Measurements from ENCODE around the gene MAS1L.

MAS1L gene

DNA sequence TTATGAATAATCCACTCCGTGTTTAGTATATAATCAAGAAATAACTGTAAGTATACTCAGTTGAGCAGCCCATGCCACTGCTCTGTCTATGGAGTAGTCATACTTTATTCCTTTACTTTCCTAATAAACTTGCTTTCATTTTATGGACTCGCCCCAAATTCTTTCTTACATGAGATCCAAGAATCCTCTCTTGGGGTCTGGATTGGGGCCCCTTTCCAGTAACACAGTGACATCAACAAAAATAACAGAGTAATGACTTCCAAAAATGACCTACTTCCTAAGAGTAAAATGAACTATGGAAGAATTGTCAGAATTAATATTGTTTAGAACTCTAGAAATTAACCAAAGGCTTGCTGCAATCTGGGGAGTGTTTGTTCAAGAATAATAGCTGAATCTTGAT lies 22.0 kb downstream of the MAS1L start:
- Histone ChIP-seq H3F3A (ENCODE audit: control insufficient read depth, insufficient read depth) (no peaks in the 10 kb centered on the region), H3K4me1 (ENCODE audit: control insufficient read depth, low read length) (no peaks in the 10 kb centered on the region), H3K36me3 (ENCODE audit: control insufficient read depth, low read length) (no peaks in the 10 kb centered on the region), H4K20me1 (ENCODE audit: control insufficient read depth, insufficient read depth, low read depth, low read length) (no peaks in the 10 kb centered on the region), H3K27ac (ENCODE audit: low read depth, low read length) (no peak overlapping the region), H3K9me3 (ENCODE audit: control insufficient read depth, insufficient read depth, low read length) (no peaks in the 10 kb centered on the region), H3K27me3 (ENCODE audit: control insufficient read depth, low read length) (no peaks in the 10 kb centered on the region), H3K9me2 (replicated peaks; ENCODE audit: control insufficient read depth, low read length) (no peaks in the 10 kb centered on the region), H3K4me3 (ENCODE audit: low read length) (no peak overlapping the region), H3K79me2 (ENCODE audit: control insufficient read depth, low read length) (no peaks in the 10 kb centered on the region), H3K4me2 (ENCODE audit: low read length) (no peak overlapping the region)
- TF ChIP-seq, protein P1, sequence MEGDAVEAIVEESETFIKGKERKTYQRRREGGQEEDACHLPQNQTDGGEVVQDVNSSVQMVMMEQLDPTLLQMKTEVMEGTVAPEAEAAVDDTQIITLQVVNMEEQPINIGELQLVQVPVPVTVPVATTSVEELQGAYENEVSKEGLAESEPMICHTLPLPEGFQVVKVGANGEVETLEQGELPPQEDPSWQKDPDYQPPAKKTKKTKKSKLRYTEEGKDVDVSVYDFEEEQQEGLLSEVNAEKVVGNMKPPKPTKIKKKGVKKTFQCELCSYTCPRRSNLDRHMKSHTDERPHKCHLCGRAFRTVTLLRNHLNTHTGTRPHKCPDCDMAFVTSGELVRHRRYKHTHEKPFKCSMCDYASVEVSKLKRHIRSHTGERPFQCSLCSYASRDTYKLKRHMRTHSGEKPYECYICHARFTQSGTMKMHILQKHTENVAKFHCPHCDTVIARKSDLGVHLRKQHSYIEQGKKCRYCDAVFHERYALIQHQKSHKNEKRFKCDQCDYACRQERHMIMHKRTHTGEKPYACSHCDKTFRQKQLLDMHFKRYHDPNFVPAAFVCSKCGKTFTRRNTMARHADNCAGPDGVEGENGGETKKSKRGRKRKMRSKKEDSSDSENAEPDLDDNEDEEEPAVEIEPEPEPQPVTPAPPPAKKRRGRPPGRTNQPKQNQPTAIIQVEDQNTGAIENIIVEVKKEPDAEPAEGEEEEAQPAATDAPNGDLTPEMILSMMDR (IDR thresholded peaks at IDR 0.05; ENCODE audit: low read depth, low read length, poor library complexity, severe bottlenecking) = no peak
- TF ChIP-seq EZH2phosphoT487 (IDR thresholded peaks at IDR 0.05; ENCODE audit: borderline replicate concordance, low read length) = no peak

DNA sequence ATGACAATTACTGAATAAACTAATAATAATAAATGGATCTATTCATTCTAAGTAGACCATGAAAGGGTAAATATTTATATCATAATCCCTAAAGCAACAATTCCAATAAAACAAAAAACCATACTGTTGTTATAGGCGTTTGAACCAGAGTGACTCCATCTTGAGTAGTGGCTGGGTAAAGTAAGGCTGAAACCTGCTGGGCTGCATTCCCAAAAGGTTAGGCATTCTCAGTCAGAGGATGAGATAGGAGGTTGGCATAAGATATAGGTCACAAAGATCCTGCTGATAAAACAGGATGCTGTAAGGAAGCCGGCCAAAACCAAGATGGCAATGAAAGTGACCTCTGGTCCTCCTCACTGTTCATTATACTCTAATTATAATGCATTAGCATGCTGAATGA lies 22.5 kb downstream of the MAS1L start:
- Histone ChIP-seq H3F3A (ENCODE audit: control insufficient read depth, insufficient read depth) (no peaks in the 10 kb centered on the region), H4K20me1 (ENCODE audit: control insufficient read depth, insufficient read depth, low read depth, low read length) (no peaks in the 10 kb centered on the region), H3K9me3 (ENCODE audit: control insufficient read depth, insufficient read depth, low read length) (no peaks in the 10 kb centered on the region), H3K4me1 (ENCODE audit: control insufficient read depth, low read length) (no peaks in the 10 kb centered on the region), H3K27ac (ENCODE audit: low read depth, low read length) (no peak overlapping the region), H3K4me3 (ENCODE audit: low read length) (no peak overlapping the region), H3K9me2 (replicated peaks; ENCODE audit: control insufficient read depth, low read length) (no peaks in the 10 kb centered on the region), H3K27me3 (ENCODE audit: control insufficient read depth, low read length) (no peaks in the 10 kb centered on the region), H3K36me3 (ENCODE audit: control insufficient read depth, low read length) (no peaks in the 10 kb centered on the region), H3K79me2 (ENCODE audit: control insufficient read depth, low read length) (no peaks in the 10 kb centered on the region), H3K4me2 (ENCODE audit: low read length) (no peak overlapping the region)
- TF ChIP-seq, protein P1 (IDR thresholded peaks at IDR 0.05; ENCODE audit: low read depth, low read length, poor library complexity, severe bottlenecking) = no peak
- TF ChIP-seq EZH2phosphoT487 (IDR thresholded peaks at IDR 0.05; ENCODE audit: borderline replicate concordance, low read length) = no peak

DNA sequence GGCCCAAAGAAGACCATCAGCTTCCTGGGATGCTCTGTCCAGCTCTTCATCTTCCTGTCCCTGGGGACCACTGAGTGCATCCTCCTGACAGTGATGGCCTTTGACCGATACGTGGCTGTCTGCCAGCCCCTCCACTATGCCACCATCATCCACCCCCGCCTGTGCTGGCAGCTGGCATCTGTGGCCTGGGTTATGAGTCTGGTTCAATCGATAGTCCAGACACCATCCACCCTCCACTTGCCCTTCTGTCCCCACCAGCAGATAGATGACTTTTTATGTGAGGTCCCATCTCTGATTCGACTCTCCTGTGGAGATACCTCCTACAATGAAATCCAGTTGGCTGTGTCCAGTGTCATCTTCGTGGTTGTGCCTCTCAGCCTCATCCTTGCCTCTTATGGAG lies 25.7 kb downstream of the MAS1L start:
- Histone ChIP-seq H4K20me1 (ENCODE audit: control insufficient read depth, insufficient read depth, low read depth, low read length) (no peaks in the 10 kb centered on the region), H3K36me3 (ENCODE audit: control insufficient read depth, low read length) (no peaks in the 10 kb centered on the region), H3K27me3 (ENCODE audit: control insufficient read depth, low read length) (no peaks in the 10 kb centered on the region), H3F3A (ENCODE audit: control insufficient read depth, insufficient read depth) (no peaks in the 10 kb centered on the region), H3K9me3 (ENCODE audit: control insufficient read depth, insufficient read depth, low read length) (no peaks in the 10 kb centered on the region), H3K79me2 (ENCODE audit: control insufficient read depth, low read length) (no peaks in the 10 kb centered on the region), H3K4me2 (ENCODE audit: low read length) (no peak overlapping the region), H3K9me2 (replicated peaks; ENCODE audit: control insufficient read depth, low read length) (no peaks in the 10 kb centered on the region), H3K4me1 (ENCODE audit: control insufficient read depth, low read length) (no peaks in the 10 kb centered on the region), H3K4me3 (ENCODE audit: low read length) (no peak overlapping the region), H3K27ac (ENCODE audit: low read depth, low read length) (no peak overlapping the region)
- no peak for TF ChIP-seq EZH2phosphoT487 (IDR thresholded peaks at IDR 0.05; ENCODE audit: borderline replicate concordance, low read length)
- TF ChIP-seq, protein P1 (IDR thresholded peaks at IDR 0.05; ENCODE audit: low read depth, low read length, poor library complexity, severe bottlenecking) = no peak
